GM18498 (cell line): ENCODE results near the gene TNNI3K.
"Not testable (repeated sequence)": the region's sequence is repeated elsewhere in the genome, so short reads cannot be mapped to it uniquely, and the experiment has no call there.

ENCODE experiments used
- ATAC-seq: cut with Tn5 transposase; IDR thresholded peaks from one replicate; pipeline ENCODE4 v1.9.1; 2021; ENCODE audit warnings: mild to moderate bottlenecking, moderate library complexity; ENCODE audit not compliant: unreplicated experiment

Gene TNNI3K, protein sequence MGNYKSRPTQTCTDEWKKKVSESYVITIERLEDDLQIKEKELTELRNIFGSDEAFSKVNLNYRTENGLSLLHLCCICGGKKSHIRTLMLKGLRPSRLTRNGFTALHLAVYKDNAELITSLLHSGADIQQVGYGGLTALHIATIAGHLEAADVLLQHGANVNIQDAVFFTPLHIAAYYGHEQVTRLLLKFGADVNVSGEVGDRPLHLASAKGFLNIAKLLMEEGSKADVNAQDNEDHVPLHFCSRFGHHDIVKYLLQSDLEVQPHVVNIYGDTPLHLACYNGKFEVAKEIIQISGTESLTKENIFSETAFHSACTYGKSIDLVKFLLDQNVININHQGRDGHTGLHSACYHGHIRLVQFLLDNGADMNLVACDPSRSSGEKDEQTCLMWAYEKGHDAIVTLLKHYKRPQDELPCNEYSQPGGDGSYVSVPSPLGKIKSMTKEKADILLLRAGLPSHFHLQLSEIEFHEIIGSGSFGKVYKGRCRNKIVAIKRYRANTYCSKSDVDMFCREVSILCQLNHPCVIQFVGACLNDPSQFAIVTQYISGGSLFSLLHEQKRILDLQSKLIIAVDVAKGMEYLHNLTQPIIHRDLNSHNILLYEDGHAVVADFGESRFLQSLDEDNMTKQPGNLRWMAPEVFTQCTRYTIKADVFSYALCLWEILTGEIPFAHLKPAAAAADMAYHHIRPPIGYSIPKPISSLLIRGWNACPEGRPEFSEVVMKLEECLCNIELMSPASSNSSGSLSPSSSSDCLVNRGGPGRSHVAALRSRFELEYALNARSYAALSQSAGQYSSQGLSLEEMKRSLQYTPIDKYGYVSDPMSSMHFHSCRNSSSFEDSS

DNA sequence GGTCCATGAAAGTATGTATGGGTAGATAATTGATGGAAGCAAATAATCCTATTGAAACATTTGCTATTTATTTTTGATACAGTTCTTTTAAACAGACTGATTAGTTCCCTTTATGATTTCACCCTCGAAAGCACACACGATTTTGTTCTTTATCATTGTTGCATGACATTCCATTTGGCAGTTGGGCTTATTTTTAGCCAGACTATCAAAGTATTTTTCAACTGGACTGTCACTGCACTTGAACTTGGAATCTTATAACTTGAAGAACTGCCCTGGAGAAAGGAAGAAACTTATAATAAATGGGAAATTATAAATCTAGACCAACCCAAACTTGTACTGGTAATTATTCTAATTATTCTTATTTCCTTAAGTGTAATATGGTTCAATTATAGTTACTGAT lies at the start of gene TNNI3K:
Gene TNNI3K (plus strand): TSS at position 235 of the 400 bp plus-strand sequence. CDS start 65 bp downstream, at position 300.
- ATAC-seq, result no peak

DNA sequence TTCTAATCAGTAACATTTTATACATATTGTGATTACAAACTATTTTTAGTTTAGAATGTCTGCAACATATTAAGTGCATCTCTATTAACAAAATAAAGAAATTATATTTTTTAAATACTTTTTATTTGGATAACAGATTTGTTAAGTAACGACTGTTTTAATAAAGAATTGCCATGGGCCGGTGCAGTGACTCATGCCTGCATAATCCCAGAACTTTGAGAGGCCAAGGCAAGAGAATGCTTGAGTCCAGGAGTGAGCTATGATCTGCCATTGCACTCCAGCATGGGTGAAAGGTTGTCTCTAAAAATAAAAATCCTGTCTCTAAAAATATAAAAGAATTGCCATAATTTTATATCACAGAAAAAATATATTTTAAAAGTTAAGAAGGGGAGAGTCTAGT lies 41.3 kb upstream of the TNNI3K start:
- no peak for ATAC-seq

DNA sequence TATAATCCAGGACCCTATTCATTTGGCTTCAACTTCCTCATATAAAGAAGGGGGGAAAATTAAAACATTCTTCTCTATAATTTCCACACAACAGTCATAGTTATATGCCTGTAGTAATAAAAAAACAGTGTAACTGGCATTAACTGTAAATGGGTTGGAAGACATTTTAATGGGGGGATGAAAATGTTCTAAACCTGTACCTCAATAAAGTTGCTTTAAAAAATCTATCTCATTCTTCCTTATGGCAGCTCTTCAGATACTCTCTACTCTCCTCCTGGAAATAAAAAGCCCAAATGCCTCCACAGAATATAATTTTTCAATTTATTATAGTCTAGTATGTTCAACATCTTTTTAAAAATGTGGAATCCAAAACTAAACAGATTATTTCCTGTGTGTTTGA lies 39.8 kb upstream of the TNNI3K start:
- ATAC-seq, result no peak

DNA sequence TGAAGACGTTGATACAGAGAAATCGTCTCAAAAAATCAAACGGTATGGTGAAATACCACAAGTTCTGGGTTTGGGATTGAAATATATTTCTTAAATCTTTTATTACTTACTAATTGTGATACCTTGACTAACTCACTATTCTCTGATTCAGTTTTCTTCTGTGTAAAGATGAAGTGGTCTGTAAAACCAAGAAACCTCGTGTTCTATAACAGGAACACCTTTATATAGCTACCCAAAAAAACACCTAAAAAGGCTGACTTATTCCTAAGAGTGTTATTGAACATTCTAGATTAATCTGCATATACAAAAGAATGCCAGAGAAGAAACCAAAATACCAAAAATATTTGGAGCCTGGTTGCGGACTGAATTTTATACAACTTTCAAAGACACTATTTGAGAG lies 37.9 kb upstream of the TNNI3K start:
- ATAC-seq, result no peak

DNA sequence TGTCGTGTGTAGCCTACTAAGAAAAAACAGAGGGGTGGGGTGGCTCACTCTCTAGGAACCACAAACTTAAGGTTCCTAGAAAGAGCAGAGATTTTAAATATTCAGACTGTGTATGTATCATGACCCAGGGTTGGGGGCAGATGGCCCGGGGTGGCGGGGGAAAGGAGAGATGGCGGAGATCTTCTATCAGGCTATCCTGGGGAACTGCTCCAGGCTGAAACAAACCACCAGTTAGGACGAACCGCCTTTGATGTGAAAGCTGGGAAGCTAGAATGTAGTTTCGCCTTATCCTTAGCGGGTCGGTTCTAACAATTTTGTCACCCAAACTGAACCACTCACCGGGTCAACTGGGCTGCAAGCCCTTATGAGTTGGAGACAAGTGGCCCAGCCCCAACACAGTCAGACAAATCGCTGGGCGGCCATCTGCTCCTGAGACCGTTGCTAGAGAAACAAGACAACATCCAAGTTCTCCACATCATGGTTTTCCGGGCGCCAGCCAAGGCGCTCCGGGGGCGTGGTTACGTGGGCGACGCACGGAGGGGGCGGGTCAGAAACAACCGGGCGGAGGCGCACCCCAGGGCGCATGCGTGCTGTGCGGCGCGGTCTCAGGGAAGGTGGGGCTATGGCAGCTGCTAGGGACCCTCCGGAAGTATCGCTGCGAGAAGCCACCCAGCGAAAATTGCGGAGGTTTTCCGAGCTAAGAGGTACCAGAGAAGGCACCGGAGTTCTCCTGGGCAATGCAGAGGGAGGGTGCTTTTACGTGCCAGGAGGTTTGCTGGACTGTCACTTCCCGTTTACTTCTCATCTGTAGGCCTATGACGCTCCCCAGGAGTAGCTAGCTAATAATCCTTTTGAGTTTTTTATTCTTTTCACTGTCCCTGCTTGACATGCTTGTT lies 37.3 kb upstream of the TNNI3K start, which contains the start of the genes FPGT and LRRIQ3:
Gene FPGT (plus strand): TSS at position 586 of the 896 bp plus-strand sequence. CDS start 37 bp downstream, at position 623.
Gene LRRIQ3 (minus strand): TSS at position 520 of the 896 bp plus-strand sequence. CDS start 14,492 bp downstream, outside the sequence.
- ATAC-seq, result peak; percentile 95

GRCh38 chr1:74199504-74199903 lies 35.7 kb upstream of the TNNI3K start:
- ATAC-seq, result no peak

GRCh38 chr1:74205266-74205665 lies 29.9 kb upstream of the TNNI3K start:
- ATAC-seq, result no peak

GRCh38 chr1:74215229-74215628 lies 20.0 kb upstream of the TNNI3K start:
- ATAC-seq, result no peak

DNA sequence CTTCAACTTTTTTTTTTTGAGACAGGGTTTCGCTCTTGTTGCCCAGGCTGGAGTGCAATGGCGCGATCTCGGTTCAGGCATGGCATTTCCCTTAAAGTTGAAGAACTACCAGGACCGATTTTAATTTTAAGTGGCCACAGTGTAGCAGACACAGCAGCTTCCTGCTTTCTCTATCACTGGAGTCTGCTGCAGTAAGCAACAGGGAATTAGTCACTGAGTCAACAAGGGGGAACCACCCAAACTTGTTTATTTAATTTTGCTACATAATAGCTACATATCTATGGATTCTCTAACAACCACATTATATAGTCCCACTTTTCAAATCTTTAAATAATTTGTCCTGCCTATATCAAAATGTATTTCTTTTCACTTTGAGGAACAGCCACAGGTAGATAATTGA lies 12.5 kb upstream of the TNNI3K start:
- ATAC-seq, result no peak

DNA sequence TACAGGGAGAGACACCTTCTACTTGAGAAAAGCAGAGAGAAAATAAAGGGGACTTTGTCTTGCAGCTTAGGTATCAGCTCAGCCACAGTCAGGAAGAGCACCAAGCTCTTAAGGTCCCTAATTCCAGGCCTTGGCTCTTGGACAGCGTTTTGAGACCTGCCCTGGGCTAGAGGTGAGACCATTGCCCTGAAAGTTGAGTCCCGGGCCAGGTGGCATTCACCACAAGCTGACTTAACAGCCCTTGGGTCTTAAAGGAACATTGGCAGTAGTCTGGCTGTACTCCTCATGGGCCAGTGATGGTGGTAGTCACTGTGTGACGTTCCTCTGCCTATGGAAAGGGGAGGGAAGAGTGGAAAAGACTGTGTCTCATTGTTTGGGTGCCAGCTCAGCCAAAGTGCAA lies 11.7 kb upstream of the TNNI3K start:
- no peak for ATAC-seq

DNA sequence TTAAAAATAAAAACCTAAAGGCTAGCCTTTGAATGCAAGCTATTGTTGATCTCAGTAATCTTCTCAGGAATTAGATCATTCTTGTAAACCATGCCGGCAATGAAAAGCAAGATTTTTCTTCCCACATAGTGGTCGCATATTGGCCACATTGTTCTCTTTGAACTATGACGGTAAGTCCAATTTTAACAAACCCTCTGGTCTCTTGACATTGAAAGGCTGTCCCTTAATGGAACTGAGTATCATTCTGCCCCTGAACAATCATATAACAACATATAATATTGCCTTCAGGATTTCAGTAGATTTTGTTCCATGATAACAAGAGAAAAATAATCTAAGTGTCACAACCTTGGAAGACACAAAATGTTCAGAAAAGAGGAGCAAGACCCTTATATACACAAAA lies 1.3 kb downstream of the TNNI3K start:
- ATAC-seq, result no peak

DNA sequence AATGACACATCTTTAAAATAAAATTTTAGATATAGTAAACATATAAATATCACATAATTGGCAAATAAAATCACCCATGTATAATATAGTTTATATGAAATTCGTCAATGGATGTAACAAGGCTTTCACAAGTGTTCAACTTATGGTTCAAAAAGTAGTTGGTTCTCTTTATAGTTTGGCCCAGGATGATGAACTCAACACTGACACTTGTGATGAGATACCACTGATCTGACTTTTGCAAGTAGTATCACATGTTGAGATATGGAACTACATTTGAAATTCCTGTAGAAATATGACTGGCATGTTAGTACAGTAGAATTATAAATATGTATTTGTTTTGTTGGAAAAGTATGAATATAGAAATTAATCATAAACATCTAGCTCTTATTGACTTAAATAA lies 1.8 kb downstream of the TNNI3K start:
- ATAC-seq, result no peak

DNA sequence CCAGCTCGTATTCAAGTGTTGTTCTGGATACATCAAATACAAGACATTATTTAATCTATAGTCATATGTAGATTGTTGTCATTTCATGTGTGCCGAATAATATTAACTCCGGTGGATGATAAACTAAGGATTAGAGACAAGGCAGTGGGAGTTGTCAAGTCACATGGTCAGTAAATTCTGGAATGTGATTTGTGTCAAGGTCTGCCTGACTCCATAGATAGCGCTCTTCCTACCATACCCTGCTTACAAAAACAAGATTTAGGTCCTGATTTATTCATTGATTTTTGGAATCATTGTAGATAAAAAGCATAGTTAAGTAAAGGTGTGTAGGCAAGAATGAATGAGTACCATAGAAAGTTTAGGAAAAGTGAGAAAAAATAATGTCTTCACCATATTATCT lies 2.6 kb downstream of the TNNI3K start:
- no peak for ATAC-seq

GRCh38 chr1:74245168-74245772 lies 10.1 kb downstream of the TNNI3K start:
- ATAC-seq, result no peak

GRCh38 chr1:74246315-74246714 lies 11.1 kb downstream of the TNNI3K start:
- ATAC-seq, result no peak

DNA sequence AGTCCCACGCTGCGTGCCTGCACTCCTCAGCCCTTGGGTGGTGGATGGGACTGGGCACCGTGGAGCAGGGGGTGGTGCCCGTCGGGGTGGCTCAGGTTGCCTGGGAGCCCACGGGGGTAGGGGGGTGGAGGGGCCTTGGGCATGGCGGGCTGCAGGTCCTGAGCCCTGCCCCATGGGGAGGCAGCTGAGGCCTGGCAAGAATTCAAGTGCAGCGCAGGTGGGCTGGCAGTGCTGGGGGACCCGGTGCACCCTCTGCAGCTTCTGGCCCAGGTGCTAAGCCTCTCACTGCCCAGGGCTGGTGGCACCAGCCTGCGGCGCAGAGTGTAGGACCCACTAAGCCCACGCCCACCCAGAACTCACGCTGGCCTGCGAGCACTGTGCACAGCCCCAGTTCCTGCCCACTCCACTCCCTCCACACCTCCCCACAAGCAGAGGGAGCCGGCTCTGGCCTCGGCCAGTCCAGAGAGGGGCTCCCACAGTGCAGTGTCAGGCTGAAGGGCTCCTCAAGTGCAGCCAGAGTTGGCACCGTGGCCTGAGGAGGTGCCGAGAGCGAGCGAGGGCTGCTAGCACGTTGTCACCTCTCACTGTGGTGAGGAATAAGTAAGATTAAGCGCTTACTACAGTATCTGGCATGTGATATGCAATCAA lies 12.8 kb downstream of the TNNI3K start:
- ATAC-seq, result no peak

GRCh38 chr1:74253243-74253824 lies 18.1 kb downstream of the TNNI3K start:
- ATAC-seq, result not testable (repeated sequence)

DNA sequence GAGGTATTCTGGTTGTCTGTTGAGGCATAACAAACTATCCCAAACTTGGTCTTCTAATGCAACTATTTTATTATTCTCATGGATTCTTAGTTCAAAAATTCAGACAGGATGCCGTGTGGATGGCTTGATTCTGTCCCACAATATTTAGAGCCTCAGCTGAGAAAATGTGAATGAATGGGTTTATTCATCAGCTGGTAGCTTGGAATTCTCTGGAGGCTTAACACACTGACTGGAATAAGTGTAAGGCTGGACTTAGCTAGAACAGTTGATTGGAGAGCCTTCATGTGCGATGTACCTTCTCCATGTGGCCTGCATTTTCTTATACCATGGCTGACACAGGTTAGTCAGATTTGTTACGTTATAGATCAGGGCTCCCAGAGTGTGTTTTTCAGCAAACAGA lies 30.8 kb downstream of the TNNI3K start:
- no peak for ATAC-seq

DNA sequence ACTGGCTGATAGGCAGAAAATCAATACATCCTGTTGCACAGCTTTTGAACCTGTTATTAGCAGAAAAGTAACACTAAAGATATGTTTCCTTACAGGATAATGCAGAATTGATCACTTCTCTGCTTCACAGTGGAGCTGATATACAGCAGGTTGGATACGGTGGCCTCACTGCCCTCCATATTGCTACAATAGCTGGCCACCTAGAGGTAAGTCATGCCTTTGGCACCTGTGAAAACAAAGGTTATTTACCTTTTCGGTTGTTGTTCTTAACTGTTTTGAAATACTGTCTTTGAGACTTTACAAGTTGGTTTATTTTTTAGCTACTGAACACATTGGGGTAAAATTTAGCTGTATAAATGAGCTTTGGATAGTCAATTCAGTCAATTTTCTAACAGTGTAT lies 36.3 kb downstream of the TNNI3K start:
- ATAC-seq, result no peak
